Lower leg skin (tissue), 3 donors: ENCODE data around the gene PLAAT3.
"Not testable (repeated sequence)": the region's sequence is repeated elsewhere in the genome, so short reads cannot be mapped to it uniquely, and the experiment has no call there.

Experiments used
- CTCF ChIP-seq, 3 donors: fragments of 450-650 bp; IDR thresholded peaks; one replicate each; pipeline ENCODE4 v1.5.1; 2016; ENCODE audit warnings: antibody characterized with exemption in 3 of 3, mild to moderate bottlenecking in 3 of 3, moderate library complexity in 2 of 3
- POLR2A ChIP-seq, 2 donors: fragments of 450-650 bp; IDR thresholded peaks; one replicate each; pipeline ENCODE4 v1.6.1; 2016 to 2017; ENCODE audit warnings: antibody characterized with exemption in 2 of 2, mild to moderate bottlenecking in 1 of 2, moderate library complexity in 1 of 2

GRCh38 chr11:63602290-63603179 is 11.7 kb downstream of the PLAAT3 start:
- not testable (repeated sequence) for TF ChIP-seq CTCF, POLR2A (IDR thresholded peaks at IDR 0.05)
